Measurements from ENCODE around the gene ZSWIM2. TPM values are rescaled to one million over a fixed set of nuclear protein-coding genes. Genes with fewer than 3 reads are reported as not detected.

ZSWIM2 gene
- total and polyA plus RNA-seq, 12 donors, result 0.13 TPM; not detected in 11

GRCh38 chr2:186841940-186842339 is 7.0 kb downstream of the ZSWIM2 start:
- Histone ChIP-seq H3K27ac (no peak overlapping the region), H3K36me3 (replicated peaks in 1 of 2) (no peaks in the 10 kb centered on the region), H3K27me3 (peaks cover 4% of the 10 kb centered on the region), H3K9me3 (replicated peaks in 1 of 3) (peaks cover 0 to 3% (median 0%) of the 10 kb centered on the region in 3 donors), H3K4me1 (replicated peaks in 1 of 2) (no peaks in the 10 kb centered on the region), H3K4me3 (no peak overlapping the region)
- 58 to 67% (median 63%) methylated on average over 3 of the region's 3 CpGs for WGBS, 4 donors
- intact Hi-C loops (cut with DNase I), result no loop called here
- TF ChIP-seq CTCF (IDR thresholded peaks at IDR 0.05) (no peak), POLR2A (IDR thresholded peaks at IDR 0.05) (no peak)
- DNase-seq, result no peak

DNA sequence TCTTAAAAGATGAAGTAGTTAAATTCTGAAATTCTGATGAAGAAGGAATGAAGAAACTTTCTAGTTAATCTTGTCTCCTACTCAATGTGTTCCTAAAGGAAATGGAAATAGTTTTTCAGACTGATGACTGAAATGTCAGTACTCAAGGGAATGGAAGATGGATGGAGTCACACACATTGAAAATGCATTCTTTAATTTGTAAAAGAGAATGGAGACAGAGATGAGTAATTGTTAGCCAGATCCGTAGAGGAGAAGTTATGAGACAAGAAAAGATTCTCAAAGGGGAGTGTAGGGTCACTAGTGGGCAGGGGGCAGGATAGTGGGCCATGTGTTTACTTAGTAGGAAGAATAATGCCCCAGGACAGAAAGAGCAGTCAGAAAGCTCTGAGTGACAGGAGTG is 13.3 kb downstream of the ZSWIM2 start:
- Histone ChIP-seq H3K27ac (no peak overlapping the region), H3K4me3 (no peak overlapping the region), H3K4me1 (replicated peaks in 1 of 2) (no peaks in the 10 kb centered on the region), H3K9me3 (replicated peaks in 1 of 3) (no peaks in the 10 kb centered on the region), H3K36me3 (replicated peaks in 1 of 2) (no peaks in the 10 kb centered on the region), H3K27me3 (no peaks in the 10 kb centered on the region)
- DNase-seq, result no peak
- WGBS, 4 donors, result 21 to 42% (median 30%) methylated on average over 1 of the region's 1 CpG
- TF ChIP-seq CTCF (IDR thresholded peaks at IDR 0.05) (no peak), POLR2A (IDR thresholded peaks at IDR 0.05) (no peak)
- intact Hi-C loops (cut with DNase I), result no loop called here

DNA sequence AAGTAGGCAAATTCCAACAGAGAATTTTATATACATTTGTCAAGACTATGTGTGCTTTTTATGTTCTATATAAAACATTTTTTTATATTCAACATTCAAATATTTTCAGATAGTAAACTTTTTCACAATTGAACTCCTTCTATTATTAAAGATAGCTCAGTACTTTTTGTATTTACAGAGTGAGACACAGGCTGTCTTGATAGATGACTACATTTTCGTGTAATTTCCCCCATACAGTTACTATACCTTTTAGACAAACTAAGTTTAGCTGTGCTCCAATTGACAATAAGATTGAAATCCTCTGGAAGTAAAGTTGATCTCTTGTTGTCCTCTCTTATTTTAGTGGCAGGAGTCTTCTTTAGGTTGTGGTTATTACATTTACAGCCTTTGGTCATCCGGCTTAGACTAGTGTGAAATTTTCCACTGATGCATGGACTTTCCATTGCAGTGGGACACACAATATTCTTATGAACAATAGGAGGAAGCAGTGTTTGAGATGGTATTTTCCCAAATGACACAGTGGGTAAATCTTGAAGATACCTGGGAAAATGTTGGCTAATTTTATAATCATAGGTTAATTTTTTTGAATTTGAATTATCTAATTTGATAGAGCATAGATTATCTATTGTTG is 21.0 kb downstream of the ZSWIM2 start:
- H3K36me3 ChIP-seq (replicated peaks in 1 of 2), result no peaks in the 10 kb centered on the region
- intact Hi-C loops (cut with DNase I), result no loop called here
- DNase-seq, result no peak
- 60 to 70% (median 62%) methylated on average over 2 of the region's 2 CpGs for WGBS, 4 donors
- TF ChIP-seq POLR2A (IDR thresholded peaks at IDR 0.05), result no peak
- no peak for TF ChIP-seq CTCF (IDR thresholded peaks at IDR 0.05)
- H3K4me3 ChIP-seq, result no peak overlapping the region
- H3K4me1 ChIP-seq (replicated peaks in 1 of 2), result no peaks in the 10 kb centered on the region
- no peaks in the 10 kb centered on the region for H3K9me3 ChIP-seq (replicated peaks in 1 of 3)
- H3K27ac ChIP-seq, result no peak overlapping the region
- no peaks in the 10 kb centered on the region for H3K27me3 ChIP-seq

DNA sequence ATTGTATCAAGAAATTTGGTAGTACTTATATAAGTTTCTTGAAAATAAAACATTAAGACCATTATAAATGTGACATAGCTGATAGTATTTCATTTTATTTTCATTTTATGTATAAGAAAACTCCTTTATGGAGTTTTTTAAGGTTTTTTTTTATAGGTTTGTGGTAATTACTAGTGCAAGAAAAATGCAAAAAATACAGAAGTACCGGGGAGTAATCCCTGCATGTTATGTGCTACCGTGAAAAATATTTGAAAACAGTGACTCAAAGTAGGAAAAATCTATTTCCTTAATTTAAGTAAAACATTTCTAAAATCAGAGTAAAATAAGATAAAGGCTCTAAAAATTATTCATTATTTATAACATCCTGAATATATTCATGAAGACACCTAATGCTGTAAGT is 21.6 kb downstream of the ZSWIM2 start:
- Histone ChIP-seq H3K4me3 (no peak overlapping the region), H3K9me3 (replicated peaks in 1 of 3) (no peaks in the 10 kb centered on the region), H3K4me1 (replicated peaks in 1 of 2) (no peaks in the 10 kb centered on the region), H3K27me3 (no peaks in the 10 kb centered on the region), H3K36me3 (replicated peaks in 1 of 2) (no peaks in the 10 kb centered on the region), H3K27ac (no peak overlapping the region)
- TF ChIP-seq CTCF (IDR thresholded peaks at IDR 0.05) (no peak), POLR2A (IDR thresholded peaks at IDR 0.05) (no peak)
- 84 to 89% (median 87%) methylated on average over 2 of the region's 2 CpGs for WGBS, 4 donors
- intact Hi-C loops (cut with DNase I), result no loop called here
- no peak for DNase-seq

Measured in adrenal gland (tissue), 12 donors.